Astrocyte of the cerebellum (primary cell): ENCODE measurements around the gene PAN2.

ENCODE experiments used
- DNase-seq: peaks from one replicate; pipeline ENCODE4 v3.0.0-alpha.2; 2011; ENCODE audit warnings: low read depth
- H3K4me3 ChIP-seq: 2 replicates; pipeline ENCODE4 v1.5.1; 2011; ENCODE audit warnings: mild to moderate bottlenecking, low read depth, low read length, moderate library complexity
- in situ Hi-C: cut with HindIII; loops from 2 replicates; pipeline ENCODE4 v1.10.0; 2017; ENCODE audit warnings: low sequenced_read_pairs
- TF ChIP-seq, protein P1 (sequence below): IDR thresholded peaks from 2 replicates; pipeline ENCODE4 v1.5.1; 2012; ENCODE audit warnings: low read length, low read depth, moderate library complexity, mild to moderate bottlenecking; ENCODE audit errors: missing control alignments

Gene PAN2

DNA sequence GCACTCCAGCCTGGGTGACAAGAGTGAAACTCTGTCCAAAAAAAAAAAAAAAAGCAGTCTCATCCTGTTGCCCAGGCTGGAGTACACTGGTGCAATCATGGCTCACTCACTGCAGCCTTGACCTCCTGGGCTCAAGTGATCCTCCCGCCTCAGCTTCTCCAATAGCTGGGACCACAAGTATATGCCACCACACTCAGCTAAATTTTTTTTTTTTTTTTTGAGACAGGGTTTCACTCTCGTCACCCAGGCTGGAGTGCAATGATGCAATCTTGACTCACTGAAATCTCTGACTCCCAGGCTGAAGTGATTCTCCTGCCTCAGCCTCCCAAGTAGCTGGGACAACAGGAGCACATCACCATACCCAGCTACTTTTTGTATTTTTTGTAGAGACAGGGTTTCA lies 12.8 kb downstream of the PAN2 start:
- TF ChIP-seq, protein P1, sequence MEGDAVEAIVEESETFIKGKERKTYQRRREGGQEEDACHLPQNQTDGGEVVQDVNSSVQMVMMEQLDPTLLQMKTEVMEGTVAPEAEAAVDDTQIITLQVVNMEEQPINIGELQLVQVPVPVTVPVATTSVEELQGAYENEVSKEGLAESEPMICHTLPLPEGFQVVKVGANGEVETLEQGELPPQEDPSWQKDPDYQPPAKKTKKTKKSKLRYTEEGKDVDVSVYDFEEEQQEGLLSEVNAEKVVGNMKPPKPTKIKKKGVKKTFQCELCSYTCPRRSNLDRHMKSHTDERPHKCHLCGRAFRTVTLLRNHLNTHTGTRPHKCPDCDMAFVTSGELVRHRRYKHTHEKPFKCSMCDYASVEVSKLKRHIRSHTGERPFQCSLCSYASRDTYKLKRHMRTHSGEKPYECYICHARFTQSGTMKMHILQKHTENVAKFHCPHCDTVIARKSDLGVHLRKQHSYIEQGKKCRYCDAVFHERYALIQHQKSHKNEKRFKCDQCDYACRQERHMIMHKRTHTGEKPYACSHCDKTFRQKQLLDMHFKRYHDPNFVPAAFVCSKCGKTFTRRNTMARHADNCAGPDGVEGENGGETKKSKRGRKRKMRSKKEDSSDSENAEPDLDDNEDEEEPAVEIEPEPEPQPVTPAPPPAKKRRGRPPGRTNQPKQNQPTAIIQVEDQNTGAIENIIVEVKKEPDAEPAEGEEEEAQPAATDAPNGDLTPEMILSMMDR: no peak
- in situ Hi-C loops: no loop called here
- H3K4me3 ChIP-seq: no peak overlapping the region
- no peak for DNase-seq

DNA sequence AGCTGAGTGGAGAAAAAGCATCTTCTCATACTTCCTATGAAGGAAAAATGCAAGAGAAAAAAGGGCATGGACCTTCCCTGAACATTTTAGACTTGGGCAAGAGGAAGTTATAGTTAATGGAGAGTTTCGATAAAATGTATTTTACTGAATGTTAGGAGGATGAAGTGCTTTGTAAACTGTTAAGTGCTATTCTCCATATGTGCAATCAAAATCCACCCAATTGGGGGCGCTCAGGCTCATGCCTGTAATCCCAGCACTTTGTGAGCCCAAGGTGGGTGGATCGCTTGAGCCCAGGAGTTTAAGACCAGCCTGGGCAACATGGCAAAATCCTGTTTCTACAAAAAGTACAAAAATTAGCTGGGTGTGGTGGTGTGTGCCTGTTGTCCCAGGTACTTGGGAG lies 16.1 kb downstream of the PAN2 start:
- no peak overlapping the region for H3K4me3 ChIP-seq
- in situ Hi-C loops: no loop called here
- DNase-seq: no peak
- TF ChIP-seq, protein P1: no peak

DNA sequence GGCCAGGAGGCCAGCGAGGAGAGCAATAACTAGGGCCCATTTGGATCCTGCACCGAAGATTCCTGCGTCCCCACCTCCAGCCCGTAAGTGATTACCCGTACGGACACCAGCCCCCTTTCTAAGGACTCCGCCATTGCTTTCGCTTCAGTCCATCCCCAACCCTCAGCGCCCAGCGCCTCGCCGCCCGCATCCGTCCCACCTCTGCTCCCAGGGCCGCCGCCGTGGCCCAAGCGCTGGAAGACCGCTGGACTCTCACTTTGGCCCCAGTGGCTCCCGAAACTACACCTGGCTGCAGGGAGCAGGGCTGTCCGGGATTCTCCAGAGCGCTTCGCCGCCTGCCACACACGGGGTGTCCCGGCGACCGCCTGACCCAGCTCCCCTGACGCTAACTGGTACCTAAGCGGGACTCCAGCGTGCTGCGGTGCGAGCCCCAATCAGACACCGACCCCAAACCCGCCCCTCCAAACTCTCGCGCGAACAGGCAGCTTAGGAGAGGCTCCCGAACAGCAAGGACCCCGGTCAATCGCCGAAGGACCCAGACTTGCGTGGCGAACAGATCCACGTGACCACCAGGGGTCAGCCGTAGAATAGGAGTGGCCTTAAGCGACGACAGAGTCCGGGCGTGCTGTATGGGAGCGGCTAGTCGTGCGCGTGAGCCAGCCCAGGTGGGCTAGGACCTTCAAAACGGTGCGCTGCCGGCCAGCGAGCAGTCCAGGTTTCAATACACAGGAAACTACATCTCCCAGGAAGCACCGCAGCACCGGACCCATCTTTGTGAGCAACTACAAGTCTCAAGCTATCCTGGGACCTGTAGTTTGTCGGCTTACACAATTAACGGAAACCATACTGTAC lies 18.0 kb downstream of the PAN2 start, which contains the start of gene CNPY2:
Gene CNPY2 (minus strand): TSS at position 367 of the 852 bp plus-strand sequence. CDS start 771 bp downstream, outside the sequence.
- peak within 1 kb of the TSS; percentile 95 for H3K4me3 ChIP-seq
- in situ Hi-C loops: no loop called here
- peak; percentile 94 for DNase-seq
- TF ChIP-seq, protein P1: no peak

GRCh38 chr12:56315249-56315621 lies 18.6 kb downstream of the PAN2 start:
- TF ChIP-seq, protein P1: no peak
- no peak for DNase-seq
- peak overlapping the region; percentile 95 for H3K4me3 ChIP-seq
- in situ Hi-C loops: no loop called here

DNA sequence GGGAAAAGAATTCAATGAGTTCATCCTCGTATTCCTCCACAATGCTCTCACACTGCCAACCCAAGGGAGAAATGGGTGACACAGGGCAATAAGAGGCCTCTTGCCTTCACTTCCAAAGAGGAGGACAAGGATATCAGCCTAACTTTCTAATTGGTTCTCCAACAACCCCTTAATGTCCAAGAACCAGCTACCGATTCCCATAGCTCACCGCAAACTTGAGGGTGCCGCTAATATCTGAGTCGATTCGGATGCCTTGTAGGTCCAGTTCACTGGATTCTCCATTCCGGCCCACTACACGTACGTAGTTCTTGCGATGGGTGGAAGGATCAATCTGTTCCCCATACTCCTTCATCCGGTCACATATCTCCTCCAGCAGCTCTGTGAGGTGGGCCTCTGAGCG lies 22.8 kb downstream of the PAN2 start:
- in situ Hi-C loops: no loop called here
- no peak overlapping the region for H3K4me3 ChIP-seq
- no peak for DNase-seq
- TF ChIP-seq, protein P1: no peak

DNA sequence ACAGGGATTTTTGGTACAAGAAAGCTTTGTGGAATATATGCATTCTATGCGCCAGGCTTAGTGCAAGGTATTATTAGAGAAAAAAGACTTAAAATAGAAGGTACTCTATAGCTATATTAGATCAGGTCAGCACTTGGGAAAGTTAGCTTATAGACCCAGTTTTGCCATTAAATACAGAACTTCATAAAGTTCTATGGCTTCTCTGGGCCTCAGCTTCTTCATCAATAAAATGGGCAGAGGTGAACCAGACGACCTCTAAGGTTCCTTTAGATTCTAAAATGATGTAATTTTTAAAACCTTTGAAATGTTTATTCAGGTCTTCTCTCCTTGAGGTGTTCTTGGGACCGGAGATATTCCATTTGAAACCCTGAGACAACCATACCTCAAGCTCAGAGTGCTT lies 25.1 kb downstream of the PAN2 start:
- DNase-seq: no peak
- in situ Hi-C loops: no loop called here
- H3K4me3 ChIP-seq: no peak overlapping the region
- TF ChIP-seq, protein P1: no peak
